ENCODE data around the gene PPM1M.

DNA sequence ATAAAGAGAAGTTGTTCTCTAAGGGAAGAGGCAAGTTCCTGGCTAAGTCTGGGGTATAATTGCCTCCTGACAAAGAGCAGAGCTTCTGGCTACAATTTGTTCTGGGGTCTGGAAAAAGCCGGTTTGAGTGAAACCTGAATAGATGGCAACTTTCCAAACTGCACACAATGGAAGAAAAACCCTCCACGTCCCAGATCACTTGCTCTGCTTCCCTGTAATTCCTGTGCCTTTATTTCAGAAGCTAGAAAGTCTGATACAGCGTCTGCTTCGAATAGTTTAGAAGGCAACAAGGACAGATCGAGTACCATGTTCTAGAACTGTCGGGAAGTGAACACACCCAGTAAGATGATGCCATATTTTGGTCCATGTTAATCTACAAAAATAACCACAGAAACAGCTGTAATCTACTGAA, 34.5 kb downstream of the PPM1M start:
- TF ChIP-seq EZH2phosphoT487 (IDR thresholded peaks at IDR 0.05; ENCODE audit: borderline replicate concordance, low read depth) (no peak), FOXM1 (IDR thresholded peaks at IDR 0.05; ENCODE audit: low read depth) (no peak), TEAD4 (IDR thresholded peaks at IDR 0.05; ENCODE audit: borderline replicate concordance, insufficient read depth) (no peak), MEF2A (IDR thresholded peaks at IDR 0.05; ENCODE audit: borderline replicate concordance, low read depth) (no peak), MXI1 (IDR thresholded peaks at IDR 0.05; ENCODE audit: low read depth, low read length) (no peak), JUND (IDR thresholded peaks at IDR 0.05) (no peak), CHD2 (IDR thresholded peaks at IDR 0.05; ENCODE audit: low read length, partially characterized antibody) (peak; percentile 33), POLR2AphosphoS5 (IDR thresholded peaks at IDR 0.05; ENCODE audit: low read depth, low read length) (peak; percentile 39)
- TF ChIP-seq, protein P1, sequence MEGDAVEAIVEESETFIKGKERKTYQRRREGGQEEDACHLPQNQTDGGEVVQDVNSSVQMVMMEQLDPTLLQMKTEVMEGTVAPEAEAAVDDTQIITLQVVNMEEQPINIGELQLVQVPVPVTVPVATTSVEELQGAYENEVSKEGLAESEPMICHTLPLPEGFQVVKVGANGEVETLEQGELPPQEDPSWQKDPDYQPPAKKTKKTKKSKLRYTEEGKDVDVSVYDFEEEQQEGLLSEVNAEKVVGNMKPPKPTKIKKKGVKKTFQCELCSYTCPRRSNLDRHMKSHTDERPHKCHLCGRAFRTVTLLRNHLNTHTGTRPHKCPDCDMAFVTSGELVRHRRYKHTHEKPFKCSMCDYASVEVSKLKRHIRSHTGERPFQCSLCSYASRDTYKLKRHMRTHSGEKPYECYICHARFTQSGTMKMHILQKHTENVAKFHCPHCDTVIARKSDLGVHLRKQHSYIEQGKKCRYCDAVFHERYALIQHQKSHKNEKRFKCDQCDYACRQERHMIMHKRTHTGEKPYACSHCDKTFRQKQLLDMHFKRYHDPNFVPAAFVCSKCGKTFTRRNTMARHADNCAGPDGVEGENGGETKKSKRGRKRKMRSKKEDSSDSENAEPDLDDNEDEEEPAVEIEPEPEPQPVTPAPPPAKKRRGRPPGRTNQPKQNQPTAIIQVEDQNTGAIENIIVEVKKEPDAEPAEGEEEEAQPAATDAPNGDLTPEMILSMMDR (IDR thresholded peaks at IDR 0.05) = no peak
- TF ChIP-seq, protein P2, sequence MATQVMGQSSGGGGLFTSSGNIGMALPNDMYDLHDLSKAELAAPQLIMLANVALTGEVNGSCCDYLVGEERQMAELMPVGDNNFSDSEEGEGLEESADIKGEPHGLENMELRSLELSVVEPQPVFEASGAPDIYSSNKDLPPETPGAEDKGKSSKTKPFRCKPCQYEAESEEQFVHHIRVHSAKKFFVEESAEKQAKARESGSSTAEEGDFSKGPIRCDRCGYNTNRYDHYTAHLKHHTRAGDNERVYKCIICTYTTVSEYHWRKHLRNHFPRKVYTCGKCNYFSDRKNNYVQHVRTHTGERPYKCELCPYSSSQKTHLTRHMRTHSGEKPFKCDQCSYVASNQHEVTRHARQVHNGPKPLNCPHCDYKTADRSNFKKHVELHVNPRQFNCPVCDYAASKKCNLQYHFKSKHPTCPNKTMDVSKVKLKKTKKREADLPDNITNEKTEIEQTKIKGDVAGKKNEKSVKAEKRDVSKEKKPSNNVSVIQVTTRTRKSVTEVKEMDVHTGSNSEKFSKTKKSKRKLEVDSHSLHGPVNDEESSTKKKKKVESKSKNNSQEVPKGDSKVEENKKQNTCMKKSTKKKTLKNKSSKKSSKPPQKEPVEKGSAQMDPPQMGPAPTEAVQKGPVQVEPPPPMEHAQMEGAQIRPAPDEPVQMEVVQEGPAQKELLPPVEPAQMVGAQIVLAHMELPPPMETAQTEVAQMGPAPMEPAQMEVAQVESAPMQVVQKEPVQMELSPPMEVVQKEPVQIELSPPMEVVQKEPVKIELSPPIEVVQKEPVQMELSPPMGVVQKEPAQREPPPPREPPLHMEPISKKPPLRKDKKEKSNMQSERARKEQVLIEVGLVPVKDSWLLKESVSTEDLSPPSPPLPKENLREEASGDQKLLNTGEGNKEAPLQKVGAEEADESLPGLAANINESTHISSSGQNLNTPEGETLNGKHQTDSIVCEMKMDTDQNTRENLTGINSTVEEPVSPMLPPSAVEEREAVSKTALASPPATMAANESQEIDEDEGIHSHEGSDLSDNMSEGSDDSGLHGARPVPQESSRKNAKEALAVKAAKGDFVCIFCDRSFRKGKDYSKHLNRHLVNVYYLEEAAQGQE (IDR thresholded peaks at IDR 0.05; ENCODE audit: low read depth, low read length) = no peak
- TF ChIP-seq, protein P3, sequence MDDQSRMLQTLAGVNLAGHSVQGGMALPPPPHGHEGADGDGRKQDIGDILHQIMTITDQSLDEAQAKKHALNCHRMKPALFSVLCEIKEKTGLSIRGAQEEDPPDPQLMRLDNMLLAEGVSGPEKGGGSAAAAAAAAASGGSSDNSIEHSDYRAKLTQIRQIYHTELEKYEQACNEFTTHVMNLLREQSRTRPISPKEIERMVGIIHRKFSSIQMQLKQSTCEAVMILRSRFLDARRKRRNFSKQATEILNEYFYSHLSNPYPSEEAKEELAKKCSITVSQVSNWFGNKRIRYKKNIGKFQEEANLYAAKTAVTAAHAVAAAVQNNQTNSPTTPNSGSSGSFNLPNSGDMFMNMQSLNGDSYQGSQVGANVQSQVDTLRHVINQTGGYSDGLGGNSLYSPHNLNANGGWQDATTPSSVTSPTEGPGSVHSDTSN (IDR thresholded peaks at IDR 0.05) = peak; percentile 7; the same call in 1 of the 2 replicates

Data from SK-N-SH (cell line).